Astrocyte (in vitro differentiated cells and primary cell): ENCODE data around the gene SCGB1A1.

ENCODE experiments used
- CTCF ChIP-seq: IDR thresholded peaks from 2 replicates; pipeline ENCODE4 v1.5.1; 2011; ENCODE audit warnings: low read depth, mild to moderate bottlenecking, inconsistent platforms, low read length, moderate library complexity; ENCODE audit not compliant: insufficient read depth
- EZH2 ChIP-seq: IDR thresholded peaks from 2 replicates; pipeline ENCODE4 v1.6.1; 2012; ENCODE audit warnings: mild to moderate bottlenecking, low read length, inconsistent platforms; ENCODE audit not compliant: insufficient read depth

GRCh38 chr11:62450543-62451240 lies 31.9 kb downstream of the SCGB1A1 start:
- TF ChIP-seq CTCF (no peak), EZH2 (no peak)
